ENCODE measurements around the gene PTGES2. TPM values are rescaled to one million over a fixed set of nuclear protein-coding genes. Genes with fewer than 3 reads are reported as not detected.

Gene PTGES2
- polyA plus RNA-seq, 1 of the 3 experiments (the other 2 are of a cell fraction), result 141 TPM

GRCh38 chr9:128101690-128102089 lies 25.8 kb downstream of the PTGES2 start:
- 96% methylated on average over 14 of the region's 20 CpGs for WGBS (ENCODE audit: low lambda C conversion rate)
- no peaks in the 10 kb centered on the region for H3K27me3 ChIP-seq (ENCODE audit: insufficient read depth)
- TF ChIP-seq CHD2 (IDR thresholded peaks at IDR 0.05; ENCODE audit: low read length, partially characterized antibody), result no peak
- TF ChIP-seq EP300 (IDR thresholded peaks at IDR 0.05; ENCODE audit: borderline replicate concordance in 1 of 2, low read depth in 1 of 2, low read length in 1 of 2), result no peak
- no peak for TF ChIP-seq USF1 (IDR thresholded peaks at IDR 0.05; ENCODE audit: borderline replicate concordance, low read depth)
- no peak for TF ChIP-seq RFX5 (IDR thresholded peaks at IDR 0.05; ENCODE audit: low read length)
- TF ChIP-seq RAD21 (IDR thresholded peaks at IDR 0.05; ENCODE audit: low read length), result no peak
- TF ChIP-seq EZH2phosphoT487 (IDR thresholded peaks at IDR 0.05; ENCODE audit: borderline replicate concordance, low read depth), result no peak
- no peak for TF ChIP-seq NFIC (IDR thresholded peaks at IDR 0.05; ENCODE audit: borderline replicate concordance)
- TF ChIP-seq TAF1 (IDR thresholded peaks at IDR 0.05; ENCODE audit: borderline replicate concordance, low read depth, low read length), result no peak
- no peak for TF ChIP-seq GATA2 (CRISPR knock-in tag; IDR thresholded peaks at IDR 0.05)
- TF ChIP-seq GABPA (IDR thresholded peaks at IDR 0.05; ENCODE audit: low read depth), result no peak
- TF ChIP-seq USF2 (IDR thresholded peaks at IDR 0.05; ENCODE audit: borderline replicate concordance, low read depth, low read length), result no peak
- no peak for TF ChIP-seq RCOR1 (IDR thresholded peaks at IDR 0.05; ENCODE audit: low read length)
- TF ChIP-seq MXI1 (IDR thresholded peaks at IDR 0.05; ENCODE audit: low read depth, low read length), result no peak
- TF ChIP-seq SMC3 (IDR thresholded peaks at IDR 0.05; ENCODE audit: low read depth, low read length), result no peak
- no peak for TF ChIP-seq TEAD4 (IDR thresholded peaks at IDR 0.05; ENCODE audit: borderline replicate concordance, insufficient read depth)
- TF ChIP-seq FOXJ3 (CRISPR knock-in tag; IDR thresholded peaks at IDR 0.05), result no peak
- TF ChIP-seq FOXM1 (IDR thresholded peaks at IDR 0.05; ENCODE audit: low read depth), result no peak
- no peak for TF ChIP-seq SIN3A (IDR thresholded peaks at IDR 0.05; ENCODE audit: borderline replicate concordance, low read depth, low read length)
- ChIA-PET CTCF (interaction anchor here (1.8 to 18.8 kb wide), 2 partner anchors 14 to 158 kb away, joined by 5 to 246 read pairs; no protein-coding TSS in a partner anchor), POLR2A (no interaction called here)
- H3K79me2 ChIP-seq (ENCODE audit: insufficient read depth), result peaks cover 46% of the 10 kb centered on the region; the same call in 1 of the 2 replicates
- H3K4me3 ChIP-seq (ENCODE audit: low read depth in 2 of 2, low read length in 1 of 2), result no peak overlapping the region
- 0 out of 2 replicates have a peak, but pooled peaks cover 5% of the 10 kb centered on the region for H4K20me1 ChIP-seq (ENCODE audit: insufficient read depth)
- no peak overlapping the region; a peak in 1 of 4 replicates for H3K27ac ChIP-seq (ENCODE audit: low read depth in 2 of 2, low read length in 1 of 2)
- no peaks in the 10 kb centered on the region for H3K9me3 ChIP-seq
- H3K4me1 ChIP-seq (ENCODE audit: control insufficient read depth in 1 of 2, insufficient read depth in 2 of 2, low read depth in 1 of 2, low read length in 1 of 2), result peaks cover 22 to 30% of the 10 kb centered on the region in 2 experiments; a peak in 3 of 4 replicates
- H3F3A ChIP-seq (replicated peaks; ENCODE audit: insufficient read depth), result no peaks in the 10 kb centered on the region
- no peak for DNase-seq
- no peak overlapping the region for H3K9ac ChIP-seq
- no peak overlapping the region for H3K4me2 ChIP-seq
- peaks cover 9 to 47% of the 10 kb centered on the region in 2 experiments for H3K36me3 ChIP-seq (replicated peaks in 1 of 2; ENCODE audit: control insufficient read depth in 1 of 2, insufficient read depth in 2 of 2, low read length in 1 of 2)
- H2AFZ ChIP-seq (ENCODE audit: low read depth), result no peak overlapping the region
- no peaks in the 10 kb centered on the region for H3K9me2 ChIP-seq
